HepG2 (cell line): ENCODE measurements around the gene CBY1. TPM values are rescaled to one million over a fixed set of nuclear protein-coding genes. Genes with fewer than 3 reads are reported as not detected.

Experiments
- AGO1 ChIP-seq: fragments of 200-400 bp; formaldehyde crosslinking; IDR thresholded peaks from 2 replicates; pipeline ENCODE4 v1.6.1; 2017; ENCODE audit warnings: mild to moderate bottlenecking, low read depth, low read length, moderate library complexity; ENCODE audit not compliant: poor library complexity, severe bottlenecking
- BRD4 ChIP-seq: sonication (generic); formaldehyde crosslinking; IDR thresholded peaks from 2 replicates; pipeline ENCODE4 v1.4.0; 2020; ENCODE audit warnings: missing genetic modification reagents
- CHD4 ChIP-seq: fragments of 200-600 bp; sonication (generic); IDR thresholded peaks from 2 replicates; pipeline ENCODE4 v1.7.0; 2017; ENCODE audit warnings: mild to moderate bottlenecking, low read length, borderline replicate concordance
- FLYWCH1 ChIP-seq: sonication (generic); formaldehyde crosslinking; IDR thresholded peaks from 2 replicates; pipeline ENCODE4 v1.8.1; 2023; ENCODE audit warnings: mild to moderate bottlenecking, missing genetic modification reagents
- PHF21A ChIP-seq: sonication (generic); formaldehyde crosslinking; IDR thresholded peaks from 2 replicates; pipeline ENCODE4 v1.5.0; 2020; ENCODE audit warnings: mild to moderate bottlenecking, missing genetic modification reagents
- TARDBP ChIP-seq: sonication (generic); formaldehyde crosslinking; IDR thresholded peaks from 2 replicates; pipeline ENCODE4 v1.8.0; 2022; ENCODE audit warnings: mild to moderate bottlenecking, missing genetic modification reagents
- XRCC5 ChIP-seq: fragments of 200-400 bp; formaldehyde crosslinking; optimal IDR thresholded peaks from 2 replicates; pipeline ENCODE3; 2017; ENCODE audit warnings: mild to moderate bottlenecking, low read length
- ZBTB42 ChIP-seq: sonication (generic); formaldehyde crosslinking; IDR thresholded peaks from 2 replicates; pipeline ENCODE4 v1.5.0; 2020; ENCODE audit warnings: mild to moderate bottlenecking, missing genetic modification reagents
- ZMYM2 ChIP-seq: sonication (generic); formaldehyde crosslinking; IDR thresholded peaks from 2 replicates; pipeline ENCODE4 v1.8.0; 2022; ENCODE audit warnings: mild to moderate bottlenecking, missing genetic modification reagents
- ZNF207 ChIP-seq: fragments of 450-650 bp; IDR thresholded peaks from 2 replicates; pipeline ENCODE4 v1.6.1; 2016; ENCODE audit warnings: antibody characterized with exemption, borderline replicate concordance
- ZNF224 ChIP-seq: sonication (generic); formaldehyde crosslinking; IDR thresholded peaks from 2 replicates; pipeline ENCODE4 v1.5.0; 2020; ENCODE audit warnings: mild to moderate bottlenecking, missing genetic modification reagents
- ZNF3 ChIP-seq: IDR thresholded peaks from 2 replicates; pipeline ENCODE4 v1.7.0; 2017; ENCODE audit warnings: inconsistent platforms
- ZNF547 ChIP-seq: sonication (generic); formaldehyde crosslinking; IDR thresholded peaks from 2 replicates; pipeline ENCODE4 v1.5.1; 2020; ENCODE audit warnings: mild to moderate bottlenecking, missing genetic modification reagents
- ZNF570 ChIP-seq: sonication (generic); formaldehyde crosslinking; IDR thresholded peaks from 2 replicates; pipeline ENCODE4 v1.4.0; 2020; ENCODE audit warnings: mild to moderate bottlenecking, missing genetic modification reagents, borderline replicate concordance
- ZNF614 ChIP-seq: IDR thresholded peaks from 2 replicates; pipeline ENCODE4 v1.6.1; 2018; ENCODE audit warnings: missing biosample characterization, missing genetic modification reagents, inconsistent platforms, borderline replicate concordance
- ZNF616 ChIP-seq: sonication (generic); formaldehyde crosslinking; IDR thresholded peaks from 2 replicates; pipeline ENCODE4 v1.5.0; 2020; ENCODE audit warnings: low read depth, mild to moderate bottlenecking, missing genetic modification reagents
- ZNF660 ChIP-seq: sonication (generic); formaldehyde crosslinking; IDR thresholded peaks from 2 replicates; pipeline ENCODE4 v1.5.1; 2020; ENCODE audit warnings: mild to moderate bottlenecking, low read depth, missing genetic modification reagents, borderline replicate concordance
- polyA plus RNA-seq, 8 experiments: library from polyadenylated mRNA; depleted of rRNA in 3 of 8; stranded (reverse) in 7 of 8; unstranded in 1 of 8; fragments of >200 nt; fragmentation: Illumina TruSeq in 4 of 8; extraction: Trizol in 4 of 8; gene quantifications; 2 replicates each; pipeline versions ENCODE4 v1.2.1 to v1.2.3, GENCODE V29; 2011 to 2016; ENCODE audit warnings: low read depth in 4 of 8, missing spikeins in 1 of 8, mixed read lengths in 1 of 8; ENCODE audit not compliant: insufficient read depth in 1 of 8
- total RNA-seq, 5 experiments: library from RNA; depleted of rRNA; stranded (reverse); fragments of >200 nt; fragmentation: Illumina TruSeq; extraction: Trizol; gene quantifications; 2 replicates each; pipeline ENCODE4 v1.2.3, GENCODE V29; 2016; ENCODE audit warnings: low read depth in 1 of 5
- TF ChIP-seq, protein P1 (sequence below): sonication (generic); formaldehyde crosslinking; IDR thresholded peaks from 2 replicates; pipeline ENCODE4 v1.8.0; 2022; ENCODE audit warnings: low read depth, missing genetic modification reagents
- TF ChIP-seq, protein P2 (sequence below): sonication (generic); formaldehyde crosslinking; IDR thresholded peaks from 2 replicates; pipeline ENCODE4 v1.5.0; 2020; ENCODE audit warnings: missing genetic modification reagents
- TF ChIP-seq, protein P3 (sequence below): IDR thresholded peaks from 2 replicates; pipeline ENCODE4 v1.6.1; 2016; ENCODE audit warnings: control low read depth
- TF ChIP-seq, protein P4 (sequence below): sonication (generic); formaldehyde crosslinking; IDR thresholded peaks from 2 replicates; pipeline ENCODE4 v1.8.0; 2022; ENCODE audit warnings: mild to moderate bottlenecking, missing genetic modification reagents
- TF ChIP-seq, protein P5 (sequence below): sonication (generic); formaldehyde crosslinking; conservative IDR thresholded peaks from 2 replicates; pipeline ENCODE4 v1.8.0; 2022; ENCODE audit warnings: low read depth, missing genetic modification reagents
- TF ChIP-seq, protein P6 (sequence below): sonication (generic); formaldehyde crosslinking; IDR thresholded peaks from 2 replicates; pipeline ENCODE4 v1.4.0; 2020; ENCODE audit warnings: mild to moderate bottlenecking, missing genetic modification reagents

Gene CBY1
- total and polyA plus RNA-seq, 2 of the 13 experiments (the other 11 are each of a cell fraction or from before 2014, with no cell fraction given) = 19.7 to 20.3 TPM

DNA sequence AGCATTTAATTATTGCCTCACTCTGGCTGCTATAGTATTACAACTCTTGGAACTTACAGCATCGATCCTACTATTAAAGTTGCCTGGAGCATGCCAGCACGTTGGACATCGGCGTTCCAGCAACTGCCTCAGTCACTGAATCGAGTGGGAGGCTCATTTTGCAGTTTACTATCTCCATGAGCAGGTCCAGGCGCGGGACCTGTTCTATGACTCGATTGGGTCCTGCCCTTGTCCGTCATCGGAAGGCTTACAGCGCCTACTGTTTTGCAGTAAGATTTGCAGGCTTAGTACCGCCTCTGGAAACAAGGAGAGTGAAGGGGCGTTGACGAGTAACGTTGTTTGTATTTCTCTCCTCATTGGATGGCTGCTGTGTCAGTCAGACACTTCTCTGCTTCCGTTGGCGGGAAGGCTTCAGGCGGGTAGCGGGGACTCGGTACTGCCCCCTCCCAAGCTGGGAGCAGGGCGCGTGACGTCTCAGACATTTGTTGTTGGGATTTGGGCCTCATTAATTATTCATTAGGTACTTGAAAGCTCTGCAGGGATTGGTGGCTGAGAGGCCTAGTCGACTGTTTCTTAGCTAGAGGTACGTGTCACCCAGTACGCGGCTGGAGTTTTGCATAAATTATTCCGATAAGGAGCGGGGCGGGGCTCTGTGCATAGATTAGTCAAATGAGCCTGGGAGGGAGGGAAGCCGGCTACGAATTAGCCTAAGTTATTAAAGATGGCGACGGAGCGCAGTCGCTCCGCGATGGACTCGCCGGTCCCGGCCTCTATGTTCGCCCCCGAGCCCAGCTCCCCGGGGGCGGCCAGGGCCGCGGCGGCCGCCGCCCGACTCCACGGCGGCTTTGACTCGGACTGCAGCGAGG lies 49.0 kb downstream of the CBY1 start, which contains the start of gene GTPBP1 (continued):
- TF ChIP-seq ZNF207 (no peak), ZNF616 (CRISPR knock-in tag) (no peak), FLYWCH1 (CRISPR knock-in tag) (no peak), ZNF224 (no peak), AGO1 (no peak), ZNF660 (CRISPR knock-in tag) (no peak), CHD4 (no peak), ZNF614 (CRISPR knock-in tag) (no peak), ZNF547 (CRISPR knock-in tag) (no peak), ZBTB42 (CRISPR knock-in tag) (no peak), BRD4 (CRISPR knock-in tag) (no peak), PHF21A (CRISPR knock-in tag) (peak; percentile 64; the same call in 1 of the 2 replicates), ZNF3 (CRISPR knock-in tag) (peak; percentile 94), TARDBP (CRISPR knock-in tag) (peak; percentile 38), ZNF570 (CRISPR knock-in tag) (no peak), ZMYM2 (CRISPR knock-in tag) (no peak), XRCC5 (peak; percentile 51)
- TF ChIP-seq, protein P1, sequence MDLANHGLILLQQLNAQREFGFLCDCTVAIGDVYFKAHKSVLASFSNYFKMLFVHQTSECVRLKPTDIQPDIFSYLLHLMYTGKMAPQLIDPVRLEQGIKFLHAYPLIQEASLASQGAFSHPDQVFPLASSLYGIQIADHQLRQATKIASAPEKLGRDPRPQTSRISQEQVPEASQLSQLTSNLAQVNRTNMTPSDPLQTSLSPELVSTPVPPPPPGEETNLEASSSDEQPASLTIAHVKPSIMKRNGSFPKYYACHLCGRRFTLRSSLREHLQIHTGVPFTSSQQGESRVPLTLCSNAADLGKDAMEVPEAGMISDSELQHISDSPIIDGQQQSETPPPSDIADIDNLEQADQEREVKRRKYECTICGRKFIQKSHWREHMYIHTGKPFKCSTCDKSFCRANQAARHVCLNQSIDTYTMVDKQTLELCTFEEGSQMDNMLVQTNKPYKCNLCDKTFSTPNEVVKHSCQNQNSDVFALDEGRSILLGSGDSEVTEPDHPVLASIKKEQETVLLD (CRISPR knock-in tag) = no peak
- TF ChIP-seq, protein P2, sequence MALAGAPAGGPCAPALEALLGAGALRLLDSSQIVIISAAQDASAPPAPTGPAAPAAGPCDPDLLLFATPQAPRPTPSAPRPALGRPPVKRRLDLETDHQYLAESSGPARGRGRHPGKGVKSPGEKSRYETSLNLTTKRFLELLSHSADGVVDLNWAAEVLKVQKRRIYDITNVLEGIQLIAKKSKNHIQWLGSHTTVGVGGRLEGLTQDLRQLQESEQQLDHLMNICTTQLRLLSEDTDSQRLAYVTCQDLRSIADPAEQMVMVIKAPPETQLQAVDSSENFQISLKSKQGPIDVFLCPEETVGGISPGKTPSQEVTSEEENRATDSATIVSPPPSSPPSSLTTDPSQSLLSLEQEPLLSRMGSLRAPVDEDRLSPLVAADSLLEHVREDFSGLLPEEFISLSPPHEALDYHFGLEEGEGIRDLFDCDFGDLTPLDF (CRISPR knock-in tag) = peak; percentile 94
- TF ChIP-seq, protein P3, sequence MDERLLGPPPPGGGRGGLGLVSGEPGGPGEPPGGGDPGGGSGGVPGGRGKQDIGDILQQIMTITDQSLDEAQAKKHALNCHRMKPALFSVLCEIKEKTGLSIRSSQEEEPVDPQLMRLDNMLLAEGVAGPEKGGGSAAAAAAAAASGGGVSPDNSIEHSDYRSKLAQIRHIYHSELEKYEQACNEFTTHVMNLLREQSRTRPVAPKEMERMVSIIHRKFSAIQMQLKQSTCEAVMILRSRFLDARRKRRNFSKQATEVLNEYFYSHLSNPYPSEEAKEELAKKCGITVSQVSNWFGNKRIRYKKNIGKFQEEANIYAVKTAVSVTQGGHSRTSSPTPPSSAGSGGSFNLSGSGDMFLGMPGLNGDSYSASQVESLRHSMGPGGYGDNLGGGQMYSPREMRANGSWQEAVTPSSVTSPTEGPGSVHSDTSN (CRISPR knock-in tag) = peak; percentile 100
- TF ChIP-seq, protein P4, sequence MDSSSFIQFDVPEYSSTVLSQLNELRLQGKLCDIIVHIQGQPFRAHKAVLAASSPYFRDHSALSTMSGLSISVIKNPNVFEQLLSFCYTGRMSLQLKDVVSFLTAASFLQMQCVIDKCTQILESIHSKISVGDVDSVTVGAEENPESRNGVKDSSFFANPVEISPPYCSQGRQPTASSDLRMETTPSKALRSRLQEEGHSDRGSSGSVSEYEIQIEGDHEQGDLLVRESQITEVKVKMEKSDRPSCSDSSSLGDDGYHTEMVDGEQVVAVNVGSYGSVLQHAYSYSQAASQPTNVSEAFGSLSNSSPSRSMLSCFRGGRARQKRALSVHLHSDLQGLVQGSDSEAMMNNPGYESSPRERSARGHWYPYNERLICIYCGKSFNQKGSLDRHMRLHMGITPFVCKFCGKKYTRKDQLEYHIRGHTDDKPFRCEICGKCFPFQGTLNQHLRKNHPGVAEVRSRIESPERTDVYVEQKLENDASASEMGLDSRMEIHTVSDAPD (CRISPR knock-in tag) = no peak
- TF ChIP-seq, protein P5, sequence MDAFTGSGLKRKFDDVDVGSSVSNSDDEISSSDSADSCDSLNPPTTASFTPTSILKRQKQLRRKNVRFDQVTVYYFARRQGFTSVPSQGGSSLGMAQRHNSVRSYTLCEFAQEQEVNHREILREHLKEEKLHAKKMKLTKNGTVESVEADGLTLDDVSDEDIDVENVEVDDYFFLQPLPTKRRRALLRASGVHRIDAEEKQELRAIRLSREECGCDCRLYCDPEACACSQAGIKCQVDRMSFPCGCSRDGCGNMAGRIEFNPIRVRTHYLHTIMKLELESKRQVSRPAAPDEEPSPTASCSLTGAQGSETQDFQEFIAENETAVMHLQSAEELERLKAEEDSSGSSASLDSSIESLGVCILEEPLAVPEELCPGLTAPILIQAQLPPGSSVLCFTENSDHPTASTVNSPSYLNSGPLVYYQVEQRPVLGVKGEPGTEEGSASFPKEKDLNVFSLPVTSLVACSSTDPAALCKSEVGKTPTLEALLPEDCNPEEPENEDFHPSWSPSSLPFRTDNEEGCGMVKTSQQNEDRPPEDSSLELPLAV (CRISPR knock-in tag) = no peak
- TF ChIP-seq, protein P6, sequence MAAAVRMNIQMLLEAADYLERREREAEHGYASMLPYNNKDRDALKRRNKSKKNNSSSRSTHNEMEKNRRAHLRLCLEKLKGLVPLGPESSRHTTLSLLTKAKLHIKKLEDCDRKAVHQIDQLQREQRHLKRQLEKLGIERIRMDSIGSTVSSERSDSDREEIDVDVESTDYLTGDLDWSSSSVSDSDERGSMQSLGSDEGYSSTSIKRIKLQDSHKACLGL (CRISPR knock-in tag) = no peak
